Measurements from ENCODE around the gene ITGB3. TPM values are rescaled to one million over a fixed set of nuclear protein-coding genes. Genes with fewer than 3 reads are reported as not detected.

ITGB3 gene
- total RNA-seq, 1 experiment from 2014 or later: not detected

GRCh38 chr17:47276868-47277267 lies 23.2 kb downstream of the ITGB3 start:
- Histone ChIP-seq H3K9ac (ENCODE audit: low read length) (no peak overlapping the region), H4K20me1 (ENCODE audit: insufficient read depth) (no peaks in the 10 kb centered on the region), H3K4me3 (replicated peaks in 1 of 2; ENCODE audit: low read depth in 1 of 2, low read length in 2 of 2) (no peak overlapping the region), H3K27me3 (ENCODE audit: insufficient read depth, low read length) (no peaks in the 10 kb centered on the region), H3K9me3 (ENCODE audit: control insufficient read depth in 1 of 2, insufficient read depth in 1 of 2, low read depth in 1 of 2, low read length in 2 of 2) (no peaks in the 10 kb centered on the region), H3K36me3 (ENCODE audit: control insufficient read depth in 1 of 2, insufficient read depth in 2 of 2, low read length in 2 of 2) (no peaks in the 10 kb centered on the region), H2AFZ (ENCODE audit: low read depth, low read length, poor library complexity, severe bottlenecking) (no peak overlapping the region), H3K27ac (ENCODE audit: low read depth, low read length) (no peak overlapping the region), H3K79me2 (ENCODE audit: insufficient read depth, low read length) (no peaks in the 10 kb centered on the region), H3K4me2 (ENCODE audit: low read length) (peak overlapping the region; percentile 12; the same call in 1 of the 2 replicates), H3K4me1 (ENCODE audit: control insufficient read depth in 1 of 2, insufficient read depth in 2 of 2, low read length in 2 of 2) (peaks cover 48 to 53% of the 10 kb centered on the region in 2 experiments), H3K9me2 (ENCODE audit: insufficient read depth) (no peaks in the 10 kb centered on the region)
- ChIA-PET RAD21 (ENCODE audit: low non-redundant PET in 1 of 2, low total read pairs in 2 of 2, uncharacterized antibody in 2 of 2, unreplicated experiment in 2 of 2) (no interaction called here), POLR2A (interaction anchor here (1.0 kb wide), 1 partner anchor 26 kb away, joined by 3 read pairs; no protein-coding TSS in a partner anchor), CTCF (no interaction called here)
- no TSS peak for BruUV-seq (replicated peaks)
- TF ChIP-seq MAX (IDR thresholded peaks at IDR 0.05) (no peak), CBX3 (IDR thresholded peaks at IDR 0.05; ENCODE audit: low read depth) (no peak), EGR1 (IDR thresholded peaks at IDR 0.05; ENCODE audit: low read depth) (no peak), POLR2AphosphoS5 (IDR thresholded peaks at IDR 0.05; ENCODE audit: low read depth, low read length) (no peak), POLR2A (IDR thresholded peaks at IDR 0.05; ENCODE audit: borderline replicate concordance, extremely low read depth, insufficient read depth, insufficient read length) (no peak), ELF1 (IDR thresholded peaks at IDR 0.05; ENCODE audit: borderline replicate concordance, low read depth) (no peak), SIN3A (IDR thresholded peaks at IDR 0.05; ENCODE audit: low read depth) (no peak), EZH2 (IDR thresholded peaks at IDR 0.05) (no peak), RAD21 (IDR thresholded peaks at IDR 0.05; ENCODE audit: low read depth) (no peak), CTCF (IDR thresholded peaks at IDR 0.05 in 2 of 3, conservative IDR thresholded peaks at IDR 0.05 in 1 of 3; ENCODE audit: borderline replicate concordance in 1 of 3, insufficient read depth in 1 of 3, low read depth in 2 of 3, low read length in 2 of 3) (no peak), ZNF274 (IDR thresholded peaks at IDR 0.05; ENCODE audit: low read depth, low read length) (no peak)
- intact Hi-C loops (cut with micrococcal nuclease): no loop called here
- DNase-seq (ENCODE audit: low read depth, low spot score): no peak
- peak; percentile 51 for ATAC-seq

All from HCT116 (cell line).